ES-I3 (cell line): ENCODE data around the gene MRNIP.
"Not testable (repeated sequence)": the region's sequence is repeated elsewhere in the genome, so short reads cannot be mapped to it uniquely, and the experiment has no call there.

ENCODE experiments used
- H3K36me3 ChIP-seq: 2 replicates; pipeline ENCODE4 v1.6.1; 2013; ENCODE audit warnings: mild to moderate bottlenecking, low read length, control low read depth, moderate library complexity; ENCODE audit not compliant: insufficient read depth
- H3K4me1 ChIP-seq: 2 replicates; pipeline ENCODE4 v1.6.1; 2013; ENCODE audit warnings: mild to moderate bottlenecking, control low read depth, low read length; ENCODE audit not compliant: insufficient read depth
- H3K9ac ChIP-seq: 2 replicates; pipeline ENCODE4 v1.6.1; 2013; ENCODE audit warnings: low read depth, mild to moderate bottlenecking, low read length, moderate library complexity
- H3K9me3 ChIP-seq: 2 replicates; pipeline ENCODE4 v1.6.1; 2013; ENCODE audit warnings: mild to moderate bottlenecking, low read length, moderate library complexity; ENCODE audit not compliant: control insufficient read depth, insufficient read depth

MRNIP gene

DNA sequence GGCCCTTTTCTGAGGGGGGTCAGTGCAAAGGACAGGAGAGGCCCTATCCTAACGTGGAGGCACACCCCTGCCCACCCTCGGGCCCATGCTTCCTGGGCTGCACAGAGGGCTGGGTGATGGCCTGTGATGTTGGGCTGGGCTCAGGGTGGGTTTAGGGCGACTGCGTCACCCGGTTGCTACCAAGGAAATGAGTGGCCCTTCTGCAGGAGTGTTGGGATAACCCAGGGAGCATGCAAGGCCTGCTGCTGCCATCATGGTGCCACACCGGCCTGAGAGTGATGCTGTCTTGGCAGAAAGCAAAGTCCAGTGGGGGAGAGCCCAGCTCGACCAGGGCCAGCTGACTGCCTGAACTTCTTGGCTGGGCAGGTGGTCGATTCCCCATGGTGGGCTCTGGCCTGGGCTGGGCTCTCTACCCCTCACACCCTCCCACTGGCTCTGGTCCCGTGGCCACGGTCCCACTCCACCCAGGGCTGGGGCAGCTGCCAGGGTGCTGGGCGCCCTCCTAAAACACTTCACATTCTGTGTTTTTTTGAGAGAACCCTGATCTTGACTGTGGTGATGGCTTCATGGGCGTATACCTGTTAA, 21.5 kb upstream of the MRNIP start:
- H3K4me1 ChIP-seq = no peaks in the 10 kb centered on the region
- peaks cover 19% of the 10 kb centered on the region for H3K36me3 ChIP-seq
- no peak overlapping the region for H3K9ac ChIP-seq
- H3K9me3 ChIP-seq = peaks cover 23% of the 10 kb centered on the region; the same call in 1 of the 2 replicates

DNA sequence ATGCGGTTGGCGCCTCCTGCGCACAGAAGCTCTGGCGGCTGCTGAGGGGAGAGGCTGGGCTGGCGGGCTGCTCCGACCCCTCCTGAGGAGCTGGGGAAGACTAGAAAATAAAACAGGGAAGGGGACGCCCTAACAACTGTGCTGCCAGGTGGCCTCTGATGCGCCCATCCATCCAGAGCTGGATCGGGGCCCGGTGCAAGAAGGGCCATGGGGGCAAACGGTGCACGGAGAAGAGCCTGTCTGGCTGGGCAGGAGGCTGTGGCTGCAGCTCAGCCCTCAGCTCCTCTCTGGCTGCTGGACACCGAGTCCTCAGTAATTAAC, 21.0 kb upstream of the MRNIP start:
- Histone ChIP-seq H3K4me1 (no peaks in the 10 kb centered on the region), H3K36me3 (peaks cover 15% of the 10 kb centered on the region), H3K9me3 (peaks cover 20% of the 10 kb centered on the region; the same call in 1 of the 2 replicates), H3K9ac (no peak overlapping the region)

DNA sequence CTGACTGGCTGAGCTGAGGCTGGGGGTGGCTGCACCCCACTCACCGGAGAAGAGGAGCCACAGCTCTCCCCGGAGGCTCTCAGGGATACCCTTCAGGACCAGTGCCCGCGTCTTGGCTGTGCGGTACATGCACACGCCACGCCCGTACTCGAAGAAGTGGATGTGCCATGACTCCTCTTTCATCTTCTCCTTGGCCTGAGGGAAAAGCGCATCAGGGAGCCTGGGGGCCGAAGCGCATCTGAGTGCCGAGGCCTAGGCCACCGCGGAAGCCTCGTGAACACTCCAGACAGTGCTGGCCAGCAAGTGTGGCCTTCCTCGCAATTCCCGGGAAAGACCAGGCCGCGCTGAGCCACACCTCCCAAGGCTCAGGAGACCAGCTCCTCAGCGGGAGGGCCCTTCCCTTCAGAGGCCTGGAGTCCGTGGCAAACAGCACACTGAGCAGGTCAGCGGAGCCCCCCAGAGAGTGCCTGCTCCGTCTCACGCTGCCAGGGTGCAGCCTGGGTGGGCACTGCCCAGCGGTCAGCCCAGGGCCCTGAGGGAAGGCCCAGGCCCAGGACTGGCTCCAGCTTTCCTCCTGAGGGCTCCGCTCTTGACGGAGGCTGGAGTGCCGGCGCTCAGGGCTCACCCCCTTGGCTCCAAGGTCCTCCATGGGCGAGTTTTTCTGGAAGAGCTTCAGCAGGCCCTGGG, 20.5 kb upstream of the MRNIP start:
- no peak overlapping the region for H3K9ac ChIP-seq
- peaks cover 16% of the 10 kb centered on the region; the same call in 1 of the 2 replicates for H3K9me3 ChIP-seq
- H3K4me1 ChIP-seq = no peaks in the 10 kb centered on the region
- H3K36me3 ChIP-seq = peaks cover 11% of the 10 kb centered on the region

DNA sequence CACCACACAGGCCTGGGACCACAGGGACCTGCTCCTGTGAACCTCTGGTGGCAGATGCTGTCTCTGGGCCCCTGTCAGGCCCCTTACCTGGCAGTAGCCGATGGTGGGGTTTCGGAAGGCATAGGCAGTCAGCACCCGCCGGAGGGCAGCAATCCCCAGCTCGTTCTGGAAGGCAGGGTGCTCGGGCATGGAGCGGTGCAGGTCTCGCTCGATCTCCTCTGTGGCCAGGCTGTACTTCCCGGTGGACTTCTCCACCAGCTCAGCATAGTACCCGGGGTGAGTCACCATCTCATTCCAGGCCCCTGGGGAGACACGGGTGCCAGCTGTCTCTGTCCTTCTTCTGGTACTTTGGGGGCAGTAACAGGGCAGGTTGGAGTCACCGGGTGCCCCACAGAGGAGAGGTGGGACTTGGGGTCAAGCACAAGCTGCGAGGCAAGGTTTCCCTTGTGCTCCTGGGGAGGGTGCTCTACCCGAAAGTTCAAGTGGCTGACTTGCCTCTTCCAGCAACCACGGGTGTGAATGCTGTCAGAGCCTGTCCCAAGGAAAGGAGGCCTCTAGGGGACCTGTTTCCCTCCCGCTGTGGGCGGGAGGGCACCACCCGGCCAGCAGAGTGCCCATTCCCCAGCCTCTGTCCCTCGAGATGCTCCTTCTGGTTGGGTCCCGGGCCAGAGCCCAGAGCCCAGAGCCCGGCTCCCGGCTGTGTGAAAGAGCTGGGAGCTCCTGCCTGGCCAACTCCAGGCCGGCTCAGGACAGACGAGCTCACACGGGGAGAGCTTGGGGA, 19.8 kb upstream of the MRNIP start:
- no peak overlapping the region for H3K9ac ChIP-seq
- peaks cover 9% of the 10 kb centered on the region; the same call in 1 of the 2 replicates for H3K9me3 ChIP-seq
- no peaks in the 10 kb centered on the region for H3K4me1 ChIP-seq
- H3K36me3 ChIP-seq = peaks cover 4% of the 10 kb centered on the region

DNA sequence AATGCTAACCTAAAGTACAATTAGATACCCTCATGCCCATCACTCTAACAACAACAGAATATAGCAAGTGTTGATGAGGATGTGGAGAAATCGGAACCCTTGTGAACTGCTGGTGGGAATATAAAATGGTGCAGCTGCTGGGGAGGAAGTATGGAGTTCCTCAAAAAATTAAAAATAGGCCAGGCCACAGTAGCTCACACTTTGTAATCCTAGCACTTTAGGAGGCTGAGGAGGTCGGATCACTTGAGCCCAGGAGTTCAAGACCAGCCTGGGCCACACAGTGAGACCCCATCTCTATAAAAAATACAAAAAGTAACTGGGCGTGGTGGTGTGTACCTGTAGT, 18.0 kb upstream of the MRNIP start:
- Histone ChIP-seq H3K9ac (no peak overlapping the region), H3K36me3 (peaks cover 4% of the 10 kb centered on the region), H3K4me1 (no peaks in the 10 kb centered on the region), H3K9me3 (no peaks in the 10 kb centered on the region)

DNA sequence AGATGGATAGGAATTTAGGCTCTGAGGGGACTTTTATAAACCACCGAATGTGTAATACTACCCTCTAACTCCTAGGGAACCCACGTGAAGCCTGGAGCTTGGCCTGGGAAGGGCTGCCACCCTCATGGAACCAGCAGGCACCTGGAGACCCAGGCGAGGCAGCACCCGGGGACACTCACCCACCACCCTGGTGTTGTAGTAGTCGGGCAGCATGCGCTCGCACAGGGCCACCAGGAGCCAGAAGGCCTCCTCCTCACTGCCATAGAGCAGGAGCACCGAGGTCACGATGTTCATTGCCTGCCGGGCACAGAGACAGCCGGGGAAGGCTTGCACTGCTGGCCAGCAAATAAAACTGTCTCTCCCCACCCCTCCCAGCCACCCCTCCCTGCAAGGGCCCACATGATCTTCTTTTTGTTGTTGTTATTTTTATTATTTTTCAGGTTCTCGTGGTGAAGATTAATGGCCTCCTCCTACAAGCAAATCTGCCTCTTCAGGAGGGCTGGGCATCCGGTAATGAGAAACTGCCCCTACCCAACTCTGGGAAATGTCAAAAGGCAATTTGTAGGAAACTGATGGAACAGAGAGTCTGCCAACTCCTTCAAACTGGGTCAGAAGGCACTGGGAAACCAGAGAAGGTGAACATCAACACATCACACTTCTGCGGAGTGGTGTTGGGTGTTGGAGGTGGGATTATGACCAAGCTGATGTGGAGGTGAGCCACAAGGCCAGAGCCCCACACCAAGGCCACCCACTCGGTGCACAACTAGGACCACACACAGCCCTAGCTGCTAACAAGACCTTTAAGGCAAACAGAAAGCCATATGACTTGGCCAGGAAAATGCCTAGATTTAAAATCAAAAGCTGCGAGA, 17.4 kb upstream of the MRNIP start:
- Histone ChIP-seq H3K9me3 (no peaks in the 10 kb centered on the region), H3K4me1 (no peaks in the 10 kb centered on the region), H3K9ac (no peak overlapping the region), H3K36me3 (peaks cover 4% of the 10 kb centered on the region)

DNA sequence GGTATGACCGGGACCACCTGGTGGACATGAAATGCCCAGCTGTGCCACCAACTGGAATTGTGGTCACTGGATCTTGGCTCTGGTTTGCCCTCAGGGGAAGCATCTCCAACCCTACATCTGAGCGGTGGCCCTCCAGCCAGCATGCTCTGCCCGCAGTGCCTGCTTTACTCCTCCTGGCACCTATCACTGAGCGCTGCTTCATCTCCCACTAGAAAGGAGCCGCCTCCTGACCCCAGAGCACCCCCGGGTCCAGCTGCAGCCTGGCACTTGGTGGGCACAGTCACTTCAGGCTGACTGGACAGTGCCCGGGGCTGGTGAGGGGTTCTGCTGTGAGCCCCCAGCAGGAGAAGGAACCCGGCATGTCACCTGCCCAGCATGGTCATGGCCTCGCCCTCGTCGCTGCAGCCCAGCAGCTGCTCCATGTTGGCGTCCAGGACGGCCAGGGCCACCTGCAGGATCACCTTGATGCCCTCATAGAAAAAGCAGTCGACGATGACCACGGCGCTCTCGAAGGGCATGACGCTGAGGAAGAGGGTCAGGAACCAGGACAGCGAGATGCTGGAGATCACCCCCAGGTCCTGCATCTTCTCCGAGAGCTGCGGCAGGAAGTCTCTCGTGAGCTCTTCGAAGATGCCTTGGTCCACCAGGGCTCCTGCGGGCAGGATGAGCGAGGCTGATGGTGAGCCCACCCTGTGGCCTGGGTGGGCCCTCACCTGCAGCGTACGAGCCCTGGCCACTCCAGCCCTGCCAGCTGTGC, 16.1 kb upstream of the MRNIP start:
- Histone ChIP-seq H3K36me3 (peaks cover 4% of the 10 kb centered on the region), H3K4me1 (no peaks in the 10 kb centered on the region), H3K9me3 (no peaks in the 10 kb centered on the region), H3K9ac (no peak overlapping the region)

DNA sequence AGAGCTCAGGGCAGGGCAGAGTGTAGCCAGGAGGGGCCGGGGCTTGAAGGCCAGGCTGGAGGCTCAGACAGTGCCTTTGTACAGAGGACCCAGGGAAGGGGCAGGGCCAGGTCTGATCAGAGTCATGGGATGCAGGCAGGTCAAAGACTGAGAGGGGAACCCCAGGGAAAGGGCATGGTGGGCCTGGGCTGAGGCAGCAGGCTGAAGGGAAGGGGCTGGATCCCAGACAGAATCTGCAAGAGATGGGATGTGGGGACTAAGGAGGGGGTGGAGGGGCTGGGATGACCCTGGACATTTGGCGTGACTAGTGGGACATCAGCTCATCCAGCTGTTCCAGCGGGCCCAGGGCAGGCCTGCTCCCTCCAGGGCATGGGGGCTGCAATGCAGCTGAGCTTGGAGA, 15.5 kb upstream of the MRNIP start:
- Histone ChIP-seq H3K9ac (no peak overlapping the region), H3K36me3 (peaks cover 4% of the 10 kb centered on the region), H3K9me3 (no peaks in the 10 kb centered on the region), H3K4me1 (no peaks in the 10 kb centered on the region)

DNA sequence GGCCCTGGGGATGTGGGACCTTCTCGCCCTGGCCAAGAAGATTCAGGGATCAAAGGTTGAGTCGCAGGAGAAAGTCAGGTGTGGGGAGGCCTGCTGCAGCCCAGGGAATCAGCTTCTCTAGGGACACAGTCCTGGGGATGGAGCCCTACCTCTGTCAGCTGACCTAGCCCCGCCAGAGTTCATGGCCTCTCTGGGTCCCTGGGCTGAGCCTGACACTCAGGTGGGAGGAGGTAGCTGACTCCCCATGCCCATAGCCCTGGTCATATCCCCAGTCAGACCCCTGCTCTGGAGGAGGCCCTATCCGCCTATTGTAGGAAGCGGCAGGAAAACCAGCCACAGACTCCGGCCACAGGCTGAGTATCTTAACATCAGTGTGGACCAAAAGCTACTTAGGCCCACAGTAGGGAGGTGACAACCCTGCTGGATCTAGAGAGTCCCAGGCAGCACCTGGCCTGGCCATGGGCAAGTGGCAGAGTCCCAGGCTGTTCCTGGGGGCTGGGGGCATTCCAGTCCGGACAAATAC, 15.0 kb upstream of the MRNIP start:
- H3K9ac ChIP-seq = no peak overlapping the region
- H3K9me3 ChIP-seq = no peaks in the 10 kb centered on the region
- peaks cover 4% of the 10 kb centered on the region for H3K36me3 ChIP-seq
- H3K4me1 ChIP-seq = no peaks in the 10 kb centered on the region

DNA sequence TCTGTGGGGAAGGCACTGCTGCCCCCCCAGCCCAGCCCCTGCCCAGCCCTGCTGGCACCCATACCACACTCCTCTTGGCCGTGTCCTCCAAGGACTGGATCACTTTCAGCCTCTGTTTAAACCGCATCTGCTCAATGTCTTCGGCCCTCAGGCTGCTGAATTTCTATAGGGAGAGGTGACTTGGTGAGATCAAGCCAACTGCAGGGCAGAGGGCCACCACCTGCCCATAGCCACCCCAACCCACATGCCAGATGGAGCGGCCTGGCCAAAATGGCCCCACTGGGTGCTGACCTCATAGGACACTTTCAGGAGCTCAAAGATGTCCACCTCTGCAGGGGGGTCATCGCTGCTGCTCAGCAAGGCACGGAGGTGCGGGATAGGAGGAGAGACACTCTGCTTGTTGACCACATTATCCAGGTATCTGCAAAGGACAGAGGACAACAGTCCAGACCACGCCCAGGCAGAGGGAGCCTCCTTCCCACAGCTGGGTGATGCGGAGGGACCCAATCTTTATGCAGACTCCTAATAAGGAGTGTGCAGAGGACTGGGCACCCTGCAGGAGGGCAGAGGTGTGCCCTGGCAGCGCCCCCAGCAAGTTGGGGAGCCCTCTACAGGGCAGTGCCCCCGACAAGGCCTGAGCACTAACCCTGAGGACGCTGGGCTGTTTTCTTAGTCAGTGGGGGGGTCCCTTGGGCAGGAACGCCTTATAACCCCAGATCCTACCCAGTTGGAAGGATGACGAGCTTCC, 14.4 kb upstream of the MRNIP start:
- peaks cover 4% of the 10 kb centered on the region; the same call in 1 of the 2 replicates for H3K36me3 ChIP-seq

DNA sequence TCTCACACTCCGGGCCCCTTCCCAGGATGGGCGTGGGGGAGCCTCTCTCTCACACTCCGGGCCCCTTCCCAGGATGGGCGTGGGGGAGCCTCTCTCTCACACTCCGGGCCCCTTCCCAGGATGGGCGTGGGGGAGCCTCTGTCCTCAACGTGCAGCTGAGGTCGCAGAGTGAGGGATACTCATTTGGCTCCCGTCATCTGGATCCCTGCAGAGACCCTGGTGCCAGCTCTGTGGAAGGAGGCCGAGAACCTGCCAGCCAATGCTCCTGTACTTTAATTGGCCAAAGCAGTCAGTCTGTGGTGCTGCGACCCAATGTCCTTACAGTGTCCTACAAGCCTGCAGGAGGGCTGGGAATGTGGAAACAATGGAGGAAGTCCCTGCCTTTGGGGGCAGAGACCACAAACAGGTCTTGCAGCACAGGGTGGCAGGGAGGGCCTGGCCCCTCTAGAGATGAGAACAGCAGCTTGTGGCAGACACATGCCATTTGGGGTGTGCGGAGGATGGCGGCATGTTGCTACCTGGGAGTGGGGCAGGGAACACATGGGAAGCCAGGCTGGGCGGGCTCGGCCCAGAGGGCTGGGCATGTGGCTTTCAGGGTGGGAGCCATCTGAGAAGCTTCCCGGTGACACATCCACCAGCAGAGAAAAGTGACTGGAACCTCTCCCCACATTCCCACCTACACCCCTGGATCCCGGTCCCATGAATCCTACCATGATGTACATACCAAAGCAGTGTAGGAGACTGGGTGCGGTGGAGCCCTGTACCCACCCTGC, 13.6 kb upstream of the MRNIP start:
- Histone ChIP-seq H3K36me3 (peaks cover 4% of the 10 kb centered on the region; the same call in 1 of the 2 replicates), H3K9ac (no peak overlapping the region), H3K4me1 (peaks cover 5% of the 10 kb centered on the region; the same call in 1 of the 2 replicates), H3K9me3 (no peaks in the 10 kb centered on the region)

More for the DNA sequence above, 14.4 kb upstream of the MRNIP start:
- Histone ChIP-seq H3K9me3 (no peaks in the 10 kb centered on the region), H3K4me1 (no peaks in the 10 kb centered on the region), H3K9ac (no peak overlapping the region)

DNA sequence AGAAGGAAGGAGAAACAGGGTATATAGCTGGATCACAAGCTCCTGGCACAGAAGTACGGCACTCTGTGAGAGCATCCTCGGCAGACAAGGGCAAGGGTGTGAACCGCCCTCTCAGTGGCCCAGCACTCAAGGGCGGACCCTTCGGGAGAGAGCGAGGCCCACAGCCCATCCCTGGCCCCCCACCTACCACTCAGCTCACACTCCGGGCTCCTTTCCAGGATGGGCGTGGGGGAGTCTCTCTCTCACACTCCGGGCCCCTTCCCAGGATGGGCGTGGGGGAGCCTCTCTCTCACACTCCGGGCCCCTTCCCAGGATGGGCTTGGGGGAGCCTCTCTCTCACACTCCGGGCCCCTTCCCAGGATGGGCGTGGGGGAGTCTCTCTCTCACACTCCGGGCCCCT, 12.9 kb upstream of the MRNIP start:
- H3K9ac ChIP-seq, H3K9me3 ChIP-seq, H3K4me1 ChIP-seq, H3K36me3 ChIP-seq: not testable (repeated sequence)
